ENCODE data around the gene KCNG4. TPM values are rescaled to one million over a fixed set of nuclear protein-coding genes. Genes with fewer than 3 reads are reported as not detected.

The KCNG4 gene
- total RNA-seq, 1 donor from 2014 or later = not detected

GRCh38 chr16:84253173-84253572 is 13.4 kb upstream of the KCNG4 start:
- TF ChIP-seq, protein P1, sequence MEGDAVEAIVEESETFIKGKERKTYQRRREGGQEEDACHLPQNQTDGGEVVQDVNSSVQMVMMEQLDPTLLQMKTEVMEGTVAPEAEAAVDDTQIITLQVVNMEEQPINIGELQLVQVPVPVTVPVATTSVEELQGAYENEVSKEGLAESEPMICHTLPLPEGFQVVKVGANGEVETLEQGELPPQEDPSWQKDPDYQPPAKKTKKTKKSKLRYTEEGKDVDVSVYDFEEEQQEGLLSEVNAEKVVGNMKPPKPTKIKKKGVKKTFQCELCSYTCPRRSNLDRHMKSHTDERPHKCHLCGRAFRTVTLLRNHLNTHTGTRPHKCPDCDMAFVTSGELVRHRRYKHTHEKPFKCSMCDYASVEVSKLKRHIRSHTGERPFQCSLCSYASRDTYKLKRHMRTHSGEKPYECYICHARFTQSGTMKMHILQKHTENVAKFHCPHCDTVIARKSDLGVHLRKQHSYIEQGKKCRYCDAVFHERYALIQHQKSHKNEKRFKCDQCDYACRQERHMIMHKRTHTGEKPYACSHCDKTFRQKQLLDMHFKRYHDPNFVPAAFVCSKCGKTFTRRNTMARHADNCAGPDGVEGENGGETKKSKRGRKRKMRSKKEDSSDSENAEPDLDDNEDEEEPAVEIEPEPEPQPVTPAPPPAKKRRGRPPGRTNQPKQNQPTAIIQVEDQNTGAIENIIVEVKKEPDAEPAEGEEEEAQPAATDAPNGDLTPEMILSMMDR (IDR thresholded peaks at IDR 0.05; ENCODE audit: partially characterized antibody, unreplicated experiment) = no peak

DNA sequence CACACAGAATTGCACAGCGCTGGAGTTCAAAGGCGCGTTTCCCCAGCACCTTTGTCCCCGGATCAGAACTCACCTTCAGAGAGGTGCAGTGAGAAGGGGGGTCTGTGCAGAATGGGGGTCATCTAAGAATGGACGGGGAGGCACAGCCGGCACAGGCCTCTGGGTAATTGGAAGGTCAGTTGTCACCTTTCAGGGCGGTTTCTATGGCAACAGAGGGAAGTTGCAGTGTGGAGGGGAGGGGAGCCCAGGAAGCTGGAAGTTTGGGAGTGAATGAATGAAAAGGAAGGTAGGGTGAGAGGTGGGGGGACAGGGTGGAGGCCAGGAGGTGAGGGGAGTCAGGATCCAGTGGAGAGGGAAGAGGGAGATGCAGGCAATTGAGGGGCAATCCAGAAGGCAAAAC is 12.4 kb upstream of the KCNG4 start:
- Mint-ChIP-seq H3K27ac (ENCODE audit: unreplicated experiment) (no peak overlapping the region), H3K4me3 (ENCODE audit: unreplicated experiment) (no peak overlapping the region), H3K36me3 (ENCODE audit: unreplicated experiment) (no peaks in the 10 kb centered on the region), H3K4me1 (ENCODE audit: low read depth, unreplicated experiment) (peaks cover 26% of the 10 kb centered on the region), H3K27me3 (ENCODE audit: unreplicated experiment) (peaks cover 6% of the 10 kb centered on the region), H3K9me3 (ENCODE audit: unreplicated experiment) (peaks cover 7% of the 10 kb centered on the region)
- no peak for DNase-seq
- TF ChIP-seq, protein P1 (IDR thresholded peaks at IDR 0.05; ENCODE audit: partially characterized antibody, unreplicated experiment) = no peak

More at GRCh38 chr16:84253173-84253572, 13.4 kb upstream of the KCNG4 start:
- H3K9me3 Mint-ChIP-seq (ENCODE audit: unreplicated experiment) = peaks cover 7% of the 10 kb centered on the region
- peaks cover 26% of the 10 kb centered on the region for H3K4me1 Mint-ChIP-seq (ENCODE audit: low read depth, unreplicated experiment)
- H3K27me3 Mint-ChIP-seq (ENCODE audit: unreplicated experiment) = peaks cover 8% of the 10 kb centered on the region
- no peaks in the 10 kb centered on the region for H3K36me3 Mint-ChIP-seq (ENCODE audit: unreplicated experiment)
- H3K4me3 Mint-ChIP-seq (ENCODE audit: unreplicated experiment) = peak overlapping the region; percentile 6
- DNase-seq = no peak
- no peak overlapping the region for H3K27ac Mint-ChIP-seq (ENCODE audit: unreplicated experiment)

- DNase-seq = no peak
- Mint-ChIP-seq H3K27ac (ENCODE audit: unreplicated experiment) (no peak overlapping the region), H3K36me3 (ENCODE audit: unreplicated experiment) (peaks cover 11% of the 10 kb centered on the region), H3K27me3 (ENCODE audit: unreplicated experiment) (peaks cover 10% of the 10 kb centered on the region), H3K4me3 (ENCODE audit: unreplicated experiment) (no peak overlapping the region), H3K9me3 (ENCODE audit: unreplicated experiment) (peaks cover 8% of the 10 kb centered on the region), H3K4me1 (ENCODE audit: low read depth, unreplicated experiment) (peaks cover 26% of the 10 kb centered on the region)
- TF ChIP-seq, protein P1 (IDR thresholded peaks at IDR 0.05; ENCODE audit: partially characterized antibody, unreplicated experiment) = no peak
Observed at GRCh38 chr16:84247844-84248243, 8.0 kb upstream of the KCNG4 start.

DNA sequence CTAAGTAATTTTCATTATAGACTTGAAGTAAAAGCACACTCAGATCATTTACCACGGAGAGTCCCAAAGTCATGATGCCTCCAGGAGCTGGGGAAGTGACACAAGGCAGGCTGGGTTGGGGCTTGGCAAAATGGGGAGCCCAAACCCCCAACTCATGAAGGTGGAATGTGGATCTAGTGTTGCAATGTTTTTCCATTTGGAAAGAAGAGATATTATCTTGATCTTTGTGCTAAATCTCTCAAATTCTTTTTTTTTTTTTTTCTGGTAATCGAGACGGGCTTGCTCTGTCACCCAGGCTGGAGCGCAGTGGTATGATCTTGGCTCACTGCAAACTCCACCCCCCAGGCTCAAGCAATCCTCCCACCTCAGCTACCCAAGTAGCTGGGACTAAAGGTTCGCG is 7.5 kb upstream of the KCNG4 start:
- Mint-ChIP-seq H3K9me3 (ENCODE audit: unreplicated experiment) (peaks cover 6% of the 10 kb centered on the region), H3K4me3 (ENCODE audit: unreplicated experiment) (no peak overlapping the region), H3K27ac (ENCODE audit: unreplicated experiment) (no peak overlapping the region), H3K27me3 (ENCODE audit: unreplicated experiment) (peaks cover 10% of the 10 kb centered on the region), H3K4me1 (ENCODE audit: low read depth, unreplicated experiment) (peaks cover 21% of the 10 kb centered on the region), H3K36me3 (ENCODE audit: unreplicated experiment) (peaks cover 11% of the 10 kb centered on the region)
- TF ChIP-seq, protein P1 (IDR thresholded peaks at IDR 0.05; ENCODE audit: partially characterized antibody, unreplicated experiment) = no peak
- DNase-seq = no peak

DNA sequence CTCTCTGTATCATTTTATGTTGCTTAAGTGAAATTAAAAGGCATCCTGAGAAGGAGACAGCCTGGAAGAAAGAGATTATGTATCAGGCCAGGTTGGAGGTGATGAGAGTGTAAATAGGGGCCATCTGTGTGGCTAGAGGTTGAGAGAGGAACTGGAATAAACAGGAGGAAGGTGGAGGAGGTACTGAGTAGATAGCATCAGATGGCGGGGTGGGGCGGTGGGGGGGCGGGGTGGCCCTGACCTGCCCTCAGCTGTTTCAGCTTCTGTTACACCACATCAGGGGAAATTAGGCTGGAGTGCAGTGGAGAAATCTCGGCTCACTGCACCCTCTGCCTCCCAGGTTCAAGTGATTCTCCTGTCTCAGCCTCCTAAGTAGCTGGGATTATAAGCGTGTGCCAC is 6.9 kb upstream of the KCNG4 start:
- H3K27ac Mint-ChIP-seq (ENCODE audit: unreplicated experiment) = peak overlapping the region; percentile 50
- peaks cover 18% of the 10 kb centered on the region for H3K4me1 Mint-ChIP-seq (ENCODE audit: low read depth, unreplicated experiment)
- DNase-seq = no peak
- H3K36me3 Mint-ChIP-seq (ENCODE audit: unreplicated experiment) = peaks cover 11% of the 10 kb centered on the region
- TF ChIP-seq, protein P1 (IDR thresholded peaks at IDR 0.05; ENCODE audit: partially characterized antibody, unreplicated experiment) = no peak
- peaks cover 6% of the 10 kb centered on the region for H3K9me3 Mint-ChIP-seq (ENCODE audit: unreplicated experiment)
- no peak overlapping the region for H3K4me3 Mint-ChIP-seq (ENCODE audit: unreplicated experiment)
- peaks cover 10% of the 10 kb centered on the region for H3K27me3 Mint-ChIP-seq (ENCODE audit: unreplicated experiment)

All from glutamatergic neuron (in vitro differentiated cells).